CD1c-positive myeloid dendritic cell (primary cell): ENCODE data around the gene LARGE1.

Experiments
- DNase-seq: peaks from one replicate; pipeline ENCODE4 v3.0.0-alpha.2; 2016; ENCODE audit errors: extremely low spot score

The LARGE1 gene

GRCh38 chr22:33426451-33426850 lies 493.8 kb downstream of the LARGE1 start:
- no peak for DNase-seq

GRCh38 chr22:33421859-33422258 lies 498.4 kb downstream of the LARGE1 start:
- DNase-seq = no peak

- no peak for DNase-seq
Measured at GRCh38 chr22:33418484-33418883, 501.8 kb downstream of the LARGE1 start.

GRCh38 chr22:33415401-33415800 lies 504.9 kb downstream of the LARGE1 start:
- no peak for DNase-seq

DNA sequence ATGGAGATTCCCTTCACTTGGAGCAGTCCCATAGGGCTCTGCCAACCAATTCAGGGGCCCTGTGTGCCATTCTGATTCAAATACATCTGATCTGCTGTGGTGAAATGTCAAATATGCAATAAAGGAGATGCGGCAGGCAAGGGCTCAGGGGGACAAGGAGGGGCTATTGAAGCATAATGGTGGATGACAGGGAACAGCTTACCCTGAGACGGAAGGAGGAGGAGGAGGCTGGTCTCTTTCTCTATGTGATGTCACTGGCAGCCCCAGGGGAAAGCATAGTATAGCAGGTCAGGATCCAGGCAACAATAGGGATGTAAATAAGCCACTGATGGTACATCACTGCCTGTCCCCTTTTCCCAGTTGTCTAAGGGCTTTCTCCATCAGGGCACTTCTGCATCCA lies 511.2 kb downstream of the LARGE1 start:
- DNase-seq = no peak

DNA sequence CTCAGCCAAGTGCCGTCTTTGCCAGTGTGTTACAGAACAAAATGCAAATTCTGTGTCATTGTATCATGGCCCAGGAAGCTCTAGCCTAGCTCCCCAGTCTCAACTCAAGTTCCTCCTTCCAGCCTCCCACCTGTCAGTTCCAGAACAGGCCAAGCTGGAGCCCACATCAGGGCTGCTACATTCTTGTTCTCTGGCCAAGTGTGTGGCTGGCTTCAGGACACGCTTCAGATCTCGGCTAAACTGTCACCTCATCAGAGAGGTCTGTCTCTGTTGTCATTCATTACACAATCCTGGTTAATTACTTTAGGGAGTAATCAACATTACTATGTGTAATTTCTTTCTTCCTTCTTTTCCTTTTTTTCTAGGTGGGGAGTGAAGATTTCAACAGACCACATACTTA lies 515.1 kb downstream of the LARGE1 start:
- DNase-seq = no peak

DNA sequence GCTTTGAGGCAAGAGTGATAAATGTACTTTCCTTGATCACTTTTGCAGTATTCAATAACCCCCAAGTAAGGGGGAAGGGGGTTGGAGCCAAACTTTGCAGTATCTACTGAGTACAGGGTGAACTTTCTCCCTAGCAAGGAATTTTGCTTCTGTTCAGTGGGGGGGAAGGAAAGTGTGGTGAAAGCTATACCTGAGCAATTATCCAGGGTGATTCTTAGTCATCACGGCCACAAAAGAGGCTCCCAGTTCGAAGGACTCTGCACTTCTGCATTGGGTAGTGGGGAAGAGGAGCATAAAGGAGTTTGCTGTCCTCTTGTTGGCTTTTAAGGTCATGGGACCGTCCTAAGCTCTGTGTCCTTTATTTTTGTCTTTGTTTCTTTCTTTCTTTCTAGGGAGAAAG lies 515.6 kb downstream of the LARGE1 start:
- DNase-seq = no peak

GRCh38 chr22:33402325-33402724 lies 518.0 kb downstream of the LARGE1 start:
- DNase-seq = no peak

- no peak for DNase-seq
Measured at GRCh38 chr22:33401291-33401690, 519.0 kb downstream of the LARGE1 start.

DNA sequence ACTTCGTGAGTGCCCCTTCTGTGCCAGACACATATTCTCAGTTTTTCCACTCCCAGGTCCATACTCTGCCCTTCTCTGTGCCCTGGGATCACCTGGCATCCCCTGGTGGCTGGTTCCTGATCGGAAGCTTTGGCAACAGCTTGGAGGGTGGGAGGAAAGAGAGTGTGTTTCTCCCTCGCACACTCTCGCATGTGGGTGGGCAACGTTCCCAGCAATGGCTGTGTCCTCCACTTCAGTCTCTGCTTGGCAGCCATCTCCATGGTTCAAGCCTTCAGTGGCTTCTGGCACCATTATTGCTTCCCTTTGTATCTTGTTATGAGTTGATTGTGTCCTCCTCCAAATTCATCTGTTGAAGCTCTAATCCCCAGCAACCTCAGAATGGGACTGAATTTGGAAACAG lies 519.4 kb downstream of the LARGE1 start:
- DNase-seq = no peak

- no peak for DNase-seq
Measured at GRCh38 chr22:33400061-33400840, 520.0 kb downstream of the LARGE1 start.

- DNase-seq = no peak
Measured at GRCh38 chr22:33397381-33397907, 522.8 kb downstream of the LARGE1 start.

DNA sequence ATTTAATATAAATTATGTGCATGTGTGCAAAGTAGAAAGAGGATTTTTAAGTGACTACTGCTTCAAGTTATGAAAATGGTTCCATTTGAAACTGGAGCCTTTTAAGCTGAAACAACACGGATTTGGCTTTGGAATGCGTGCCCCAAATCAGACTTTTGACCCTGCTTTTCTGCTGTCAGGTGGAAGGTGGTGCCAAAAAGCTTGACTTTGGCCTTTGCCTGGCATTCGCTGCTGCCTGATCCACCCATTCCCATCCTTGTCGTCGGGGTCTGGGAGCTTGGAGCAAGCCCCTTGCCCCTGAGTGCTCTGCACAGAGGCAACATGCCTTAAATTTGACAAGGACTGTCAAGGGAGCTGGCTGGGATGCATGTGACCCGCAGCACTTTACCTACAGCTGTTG lies 526.8 kb downstream of the LARGE1 start:
- no peak for DNase-seq

DNA sequence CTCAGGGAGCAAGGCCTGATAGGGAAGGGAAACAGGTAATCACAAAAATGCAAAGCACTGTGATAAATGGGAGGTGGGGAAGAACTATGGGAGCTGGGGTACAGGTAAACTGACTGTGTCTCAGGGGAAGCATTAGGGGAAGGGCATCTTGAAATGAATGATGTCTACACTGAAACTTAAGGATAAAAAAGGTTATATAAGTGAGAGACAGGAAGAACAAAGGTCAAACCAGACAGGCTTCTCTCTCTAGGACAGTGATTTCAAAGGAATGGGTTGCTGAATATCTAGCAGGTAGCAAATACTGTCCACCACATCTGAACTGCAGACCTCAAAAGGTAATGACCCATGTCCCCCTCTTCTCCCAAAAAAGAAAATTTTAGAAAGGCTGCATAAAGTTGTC lies 529.0 kb downstream of the LARGE1 start:
- DNase-seq = no peak

DNA sequence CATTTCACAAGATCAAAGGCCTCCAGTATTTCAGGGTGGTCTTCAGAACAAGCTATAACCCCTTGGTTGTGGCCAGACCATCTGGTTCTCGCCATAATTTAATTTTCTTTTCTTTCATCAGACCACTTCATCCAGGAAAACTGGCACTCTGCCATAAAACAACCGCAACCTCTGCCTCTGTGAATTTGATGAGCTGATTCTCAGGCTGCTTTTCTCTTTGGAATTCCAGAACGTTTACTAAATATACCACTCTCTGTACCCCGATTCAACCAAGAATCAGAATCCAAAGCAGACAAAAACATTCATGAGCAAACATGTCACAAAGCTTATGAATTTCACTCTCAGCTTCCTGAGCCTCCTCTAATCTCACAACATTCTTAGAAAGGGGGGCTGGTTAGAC lies 530.3 kb downstream of the LARGE1 start:
- DNase-seq = no peak

- no peak for DNase-seq
Measured at GRCh38 chr22:33386270-33386669, 534.0 kb downstream of the LARGE1 start.

- no peak for DNase-seq
Measured at GRCh38 chr22:33385611-33386010, 534.7 kb downstream of the LARGE1 start.

GRCh38 chr22:33382436-33382835 lies 537.8 kb downstream of the LARGE1 start:
- no peak for DNase-seq

DNA sequence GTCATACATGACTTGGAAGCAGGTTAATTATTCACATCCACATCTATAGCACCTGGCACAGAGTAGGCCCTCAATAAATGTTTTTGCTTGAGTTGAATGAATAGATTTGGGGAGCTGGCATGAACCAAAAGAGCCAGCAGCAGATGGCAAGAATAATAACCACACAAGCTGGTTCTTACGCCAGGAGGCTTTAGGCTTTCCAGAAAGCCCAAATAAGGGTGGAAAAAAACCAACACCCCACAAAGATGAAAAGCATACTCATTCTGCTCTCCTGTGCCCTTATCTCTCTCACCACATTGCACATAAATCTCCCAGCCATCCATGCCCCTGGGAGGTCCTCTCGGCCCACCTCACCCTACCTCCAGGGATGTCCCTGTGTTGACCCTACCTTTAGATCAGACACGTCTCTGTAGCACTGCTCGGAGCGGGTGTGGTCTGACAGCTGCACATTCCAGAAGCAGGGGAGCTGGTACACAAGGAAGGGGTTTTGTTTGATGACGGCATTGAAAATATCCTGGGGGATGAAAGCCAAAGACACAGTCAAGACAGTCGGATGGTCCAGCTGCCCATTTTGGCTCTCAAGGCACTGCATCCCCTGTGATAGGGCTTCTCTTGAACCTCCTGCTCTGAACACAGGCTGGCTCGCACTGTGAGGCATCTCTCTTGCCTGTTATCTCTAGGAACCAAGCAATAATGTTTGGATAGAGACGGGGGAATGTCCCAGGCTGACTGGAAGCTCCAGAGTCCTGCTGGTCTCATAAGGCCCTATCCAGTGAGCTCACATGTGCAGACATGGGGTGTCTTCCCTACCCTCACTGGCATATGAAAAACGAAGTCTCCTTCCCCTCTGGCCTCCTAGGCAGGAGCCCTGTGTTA lies 538.5 kb downstream of the LARGE1 start:
- DNase-seq = no peak

GRCh38 chr22:33380789-33381530 lies 539.3 kb downstream of the LARGE1 start:
- DNase-seq = no peak

GRCh38 chr22:33379836-33380235 lies 540.4 kb downstream of the LARGE1 start:
- no peak for DNase-seq

DNA sequence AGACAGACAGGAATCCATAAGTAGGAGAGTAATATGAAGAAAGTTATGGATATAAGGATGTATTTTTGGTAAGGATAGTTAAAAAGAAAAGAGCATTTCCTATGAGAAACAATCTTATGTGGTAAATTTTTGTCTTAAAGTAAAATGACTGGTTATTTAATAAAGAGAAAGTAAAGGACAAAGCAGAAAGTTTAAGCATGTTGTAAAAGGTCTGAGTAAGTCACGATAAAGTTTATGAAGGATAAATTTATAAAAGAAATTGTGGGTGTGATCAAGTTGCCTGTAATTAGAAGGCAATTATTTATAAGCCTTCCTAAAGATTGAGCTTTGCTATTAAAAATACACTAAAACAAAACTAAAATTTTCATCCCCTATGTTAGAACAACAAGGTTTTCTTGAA lies 547.4 kb downstream of the LARGE1 start:
- no peak for DNase-seq
